ENCODE data around the gene TTC21A.

Gene TTC21A

DNA sequence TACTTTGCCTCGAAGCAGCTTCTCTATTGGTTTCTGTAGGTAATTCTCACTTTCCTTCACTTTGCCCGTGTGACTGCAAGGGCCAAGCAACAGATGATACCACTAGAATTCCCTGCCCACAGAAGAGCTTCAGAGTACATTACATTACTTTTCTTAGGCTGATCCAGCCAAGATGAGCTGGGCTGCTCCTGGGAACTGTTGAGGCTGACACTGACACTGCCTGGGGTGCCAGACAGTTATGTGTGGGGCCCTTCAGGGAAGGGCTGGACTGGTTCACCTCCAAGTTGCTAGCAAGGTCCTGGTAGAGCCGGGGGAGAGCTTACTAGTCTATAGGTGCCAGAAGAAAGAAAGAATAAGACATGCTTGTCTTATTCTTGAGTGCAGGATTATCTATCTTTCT lies 19.0 kb upstream of the TTC21A start:
- in situ Hi-C loops (cut with HindIII; ENCODE audit: low sequenced_read_pairs), result no loop called here
- no peak for DNase-seq (ENCODE audit: low read depth)
- TF ChIP-seq, protein P1, sequence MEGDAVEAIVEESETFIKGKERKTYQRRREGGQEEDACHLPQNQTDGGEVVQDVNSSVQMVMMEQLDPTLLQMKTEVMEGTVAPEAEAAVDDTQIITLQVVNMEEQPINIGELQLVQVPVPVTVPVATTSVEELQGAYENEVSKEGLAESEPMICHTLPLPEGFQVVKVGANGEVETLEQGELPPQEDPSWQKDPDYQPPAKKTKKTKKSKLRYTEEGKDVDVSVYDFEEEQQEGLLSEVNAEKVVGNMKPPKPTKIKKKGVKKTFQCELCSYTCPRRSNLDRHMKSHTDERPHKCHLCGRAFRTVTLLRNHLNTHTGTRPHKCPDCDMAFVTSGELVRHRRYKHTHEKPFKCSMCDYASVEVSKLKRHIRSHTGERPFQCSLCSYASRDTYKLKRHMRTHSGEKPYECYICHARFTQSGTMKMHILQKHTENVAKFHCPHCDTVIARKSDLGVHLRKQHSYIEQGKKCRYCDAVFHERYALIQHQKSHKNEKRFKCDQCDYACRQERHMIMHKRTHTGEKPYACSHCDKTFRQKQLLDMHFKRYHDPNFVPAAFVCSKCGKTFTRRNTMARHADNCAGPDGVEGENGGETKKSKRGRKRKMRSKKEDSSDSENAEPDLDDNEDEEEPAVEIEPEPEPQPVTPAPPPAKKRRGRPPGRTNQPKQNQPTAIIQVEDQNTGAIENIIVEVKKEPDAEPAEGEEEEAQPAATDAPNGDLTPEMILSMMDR (IDR thresholded peaks at IDR 0.05; ENCODE audit: low read depth, low read length, missing control alignments), result no peak
- H3K4me3 ChIP-seq (ENCODE audit: low read depth, low read length), result no peak overlapping the region

DNA sequence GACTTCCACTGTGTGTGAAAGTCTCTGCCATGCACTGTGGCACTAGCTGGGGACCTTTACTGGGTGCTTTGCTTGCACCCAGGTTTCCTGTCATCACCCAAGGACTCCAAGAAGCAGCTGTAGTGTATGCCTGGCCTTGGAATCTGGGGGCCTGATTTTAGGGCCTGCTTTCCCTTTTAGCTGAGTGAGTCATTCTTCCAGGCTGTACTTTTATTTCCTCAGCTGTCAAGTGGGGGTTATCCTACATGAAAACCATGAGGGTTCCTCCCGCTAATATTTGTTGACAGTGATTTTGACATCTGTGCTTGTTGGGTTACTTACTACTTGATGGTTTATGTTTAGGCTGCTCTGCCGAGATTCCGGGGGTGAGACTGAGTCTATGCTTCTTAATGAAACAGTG lies 18.6 kb upstream of the TTC21A start:
- DNase-seq (ENCODE audit: low read depth), result no peak
- H3K4me3 ChIP-seq (ENCODE audit: low read depth, low read length), result no peak overlapping the region
- TF ChIP-seq, protein P1 (IDR thresholded peaks at IDR 0.05; ENCODE audit: low read depth, low read length, missing control alignments), result no peak
- in situ Hi-C loops (cut with HindIII; ENCODE audit: low sequenced_read_pairs), result no loop called here

DNA sequence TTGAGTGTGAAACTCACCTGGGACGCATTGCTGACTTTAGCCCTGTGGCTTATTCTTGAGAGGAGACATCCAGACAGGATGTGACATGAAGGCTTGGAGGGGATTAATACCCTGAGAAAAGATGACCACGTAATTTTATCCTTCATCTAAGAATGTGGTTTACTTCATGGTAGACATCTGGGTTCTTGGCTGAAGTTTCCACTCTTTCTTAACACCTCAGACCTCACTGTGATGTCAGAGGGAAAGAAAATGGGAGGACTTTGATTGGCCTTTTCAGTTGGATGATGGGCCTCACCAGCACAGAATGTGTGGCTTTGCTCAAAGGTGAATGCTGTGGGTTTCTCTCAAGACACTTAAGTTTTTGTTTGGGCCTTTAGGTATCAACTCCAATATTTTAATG lies 16.6 kb upstream of the TTC21A start:
- in situ Hi-C loops (cut with HindIII; ENCODE audit: low sequenced_read_pairs), result no loop called here

DNA sequence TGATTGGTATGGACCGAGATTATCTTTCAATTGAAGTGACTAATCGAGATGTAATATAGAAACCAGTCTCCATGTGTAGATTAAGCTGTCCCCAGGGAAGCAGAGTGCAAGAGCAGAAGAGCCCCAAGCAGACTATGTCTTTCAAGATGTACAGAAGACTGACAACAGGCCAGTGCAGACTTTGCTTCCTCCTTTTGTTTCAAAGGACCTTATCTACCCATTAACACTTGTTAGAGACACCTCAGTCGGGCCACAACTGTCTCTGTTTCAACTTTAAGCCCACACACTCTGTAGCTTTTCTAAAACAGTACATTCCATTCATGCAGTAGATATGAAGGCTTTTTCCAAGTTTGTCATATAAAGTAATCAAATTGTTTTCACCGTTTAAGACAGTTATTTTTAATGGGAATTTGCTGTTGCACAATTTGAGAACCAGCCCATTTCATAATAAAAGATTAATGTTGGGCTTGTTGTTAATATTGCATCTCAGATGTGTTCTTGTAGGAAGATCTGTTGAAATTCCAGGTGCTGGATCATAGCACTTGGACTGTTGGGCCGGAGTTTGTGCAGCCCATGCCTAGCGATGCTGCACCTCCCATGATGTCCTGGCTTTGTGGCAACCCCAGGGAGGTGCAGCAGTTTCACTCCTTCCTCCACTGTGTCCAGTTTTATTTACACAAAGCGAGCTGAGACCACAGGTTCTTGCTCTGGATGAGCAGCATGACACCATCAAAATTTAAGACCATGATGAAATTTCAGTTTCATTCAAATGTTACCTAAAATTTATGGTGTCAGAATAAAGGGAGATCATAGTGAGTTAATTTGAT lies 12.4 kb upstream of the TTC21A start:
- H3K4me3 ChIP-seq (ENCODE audit: low read depth, low read length), result no peak overlapping the region
- DNase-seq (ENCODE audit: low read depth), result no peak
- TF ChIP-seq, protein P1 (IDR thresholded peaks at IDR 0.05; ENCODE audit: low read depth, low read length, missing control alignments), result no peak
- in situ Hi-C loops (cut with HindIII; ENCODE audit: low sequenced_read_pairs), result no loop called here

More for the DNA sequence above, 16.6 kb upstream of the TTC21A start:
- H3K4me3 ChIP-seq (ENCODE audit: low read depth, low read length), result no peak overlapping the region
- peak; percentile 3 for DNase-seq (ENCODE audit: low read depth)
- TF ChIP-seq, protein P1 (IDR thresholded peaks at IDR 0.05; ENCODE audit: low read depth, low read length, missing control alignments), result no peak

DNA sequence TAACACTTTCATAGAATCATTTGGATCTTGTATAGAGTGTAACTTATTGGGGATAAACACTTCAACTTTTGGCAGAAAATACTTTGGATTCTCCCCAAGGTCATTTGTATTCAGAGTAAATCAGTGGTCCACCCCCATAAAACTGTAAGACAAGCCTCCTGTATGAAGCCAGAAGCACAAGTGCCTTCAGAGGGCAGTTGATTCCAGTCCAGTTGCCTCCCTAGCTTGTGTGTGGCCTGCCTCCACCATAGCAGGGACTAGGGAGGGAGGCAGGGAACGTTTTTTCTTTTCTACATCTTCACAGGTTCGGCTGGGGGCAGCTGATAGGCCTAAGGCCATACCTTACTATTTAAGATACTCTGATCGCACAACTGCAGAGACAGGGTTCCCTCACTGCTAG lies 11.7 kb upstream of the TTC21A start:
- H3K4me3 ChIP-seq (ENCODE audit: low read depth, low read length), result no peak overlapping the region
- no peak for DNase-seq (ENCODE audit: low read depth)
- TF ChIP-seq, protein P1 (IDR thresholded peaks at IDR 0.05; ENCODE audit: low read depth, low read length, missing control alignments), result no peak
- in situ Hi-C loops (cut with HindIII; ENCODE audit: low sequenced_read_pairs), result no loop called here

DNA sequence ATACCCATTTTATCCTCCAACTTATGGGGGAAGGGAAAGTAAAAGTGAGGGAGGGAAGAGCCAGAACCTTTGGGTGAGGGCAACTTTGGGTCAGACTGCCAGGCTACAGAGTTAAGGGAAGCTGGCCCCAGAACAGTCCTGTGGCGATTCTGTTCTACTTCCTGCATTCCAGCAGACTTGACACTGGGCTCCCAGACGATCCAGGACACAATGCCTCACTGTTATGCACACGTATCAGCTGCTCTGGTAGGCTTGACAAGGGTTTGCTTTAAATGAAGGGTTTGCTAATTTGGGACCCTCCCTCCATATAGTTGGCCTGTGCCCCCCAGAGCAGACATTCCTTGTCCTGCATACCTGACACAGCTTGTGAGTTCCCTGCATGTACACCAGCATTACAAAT lies 10.7 kb upstream of the TTC21A start:
- TF ChIP-seq, protein P1 (IDR thresholded peaks at IDR 0.05; ENCODE audit: low read depth, low read length, missing control alignments), result no peak
- H3K4me3 ChIP-seq (ENCODE audit: low read depth, low read length), result no peak overlapping the region
- DNase-seq (ENCODE audit: low read depth), result no peak
- in situ Hi-C loops (cut with HindIII; ENCODE audit: low sequenced_read_pairs), result no loop called here

Measured in astrocyte of the cerebellum (primary cell).